ENCODE data around the gene PPP1R12C.

Gene PPP1R12C

GRCh38 chr19:55044286-55044685, 73.2 kb downstream of the PPP1R12C start:
- DNase-seq (ENCODE audit: low read depth) = no peak

GRCh38 chr19:55042688-55043087, 74.7 kb downstream of the PPP1R12C start:
- no peak for DNase-seq (ENCODE audit: low read depth)

- DNase-seq (ENCODE audit: low read depth) = no peak
Measured at GRCh38 chr19:55042344-55042678, 75.1 kb downstream of the PPP1R12C start.

GRCh38 chr19:55041627-55042343, 75.7 kb downstream of the PPP1R12C start:
- no peak for DNase-seq (ENCODE audit: low read depth)

- no peak for DNase-seq (ENCODE audit: low read depth)
Measured at GRCh38 chr19:55041244-55041626, 76.2 kb downstream of the PPP1R12C start.
